Measurements from ENCODE around the gene TMEM143. TPM values are rescaled to one million over a fixed set of nuclear protein-coding genes. Genes with fewer than 3 reads are reported as not detected.
A peak's percentile ranks its signal among the peaks of the same experiment; 100 is the strongest.
"Not testable (repeated sequence)": the region's sequence is repeated elsewhere in the genome, so short reads cannot be mapped to it uniquely, and the experiment has no call there.

The TMEM143 gene
- total and polyA plus RNA-seq, 2 donors (not counting 3 experiments of a cell fraction or from before 2014, with no cell fraction given), result 5.4 to 7.3 TPM

GRCh38 chr19:48318286-48318987 lies 45.3 kb downstream of the TMEM143 start:
- no peak overlapping the region for H2AFZ ChIP-seq (ENCODE audit: low read depth, low read length)
- H3K9me1 ChIP-seq (replicated peaks; ENCODE audit: control insufficient read depth, extremely low read depth, insufficient read depth, low read length), result no peaks in the 10 kb centered on the region
- no peaks in the 10 kb centered on the region for H3K27me3 ChIP-seq (ENCODE audit: control insufficient read depth in 2 of 2, insufficient read depth in 2 of 2, low read length in 2 of 2)

GRCh38 chr19:48317708-48317960 lies 46.1 kb downstream of the TMEM143 start:
- DNase-seq (ENCODE audit: low read depth, low spot score); H3K79me2 ChIP-seq (ENCODE audit: control insufficient read depth, insufficient read depth, low read length); H3K36me3 ChIP-seq (ENCODE audit: control insufficient read depth in 2 of 2, extremely low read depth in 1 of 2, insufficient read depth in 2 of 2, low read length in 2 of 2); H3K4me3 ChIP-seq (replicated peaks in 1 of 3; ENCODE audit: insufficient read depth in 1 of 3, low read depth in 1 of 3, low read length in 3 of 3); H3K9ac ChIP-seq (replicated peaks; ENCODE audit: extremely low read depth, insufficient read depth, low read length); H3K9me1 ChIP-seq (replicated peaks; ENCODE audit: control insufficient read depth, extremely low read depth, insufficient read depth, low read length); BruUV-seq (replicated peaks); FAIRE-seq; H3K9me3 ChIP-seq (replicated peaks; ENCODE audit: control insufficient read depth, insufficient read depth, low read length); H4K20me1 ChIP-seq (replicated peaks; ENCODE audit: control insufficient read depth, extremely low read depth, insufficient read depth, low read length); H3K4me2 ChIP-seq (ENCODE audit: insufficient read depth, low read length); H2AFZ ChIP-seq (ENCODE audit: low read depth, low read length); intact Hi-C loops (cut with micrococcal nuclease); dilution Hi-C loops (cut with MboI; ENCODE audit: extremely low pct_ligation_motif_present, low sequenced_read_pairs); H3K27me3 ChIP-seq (ENCODE audit: control insufficient read depth in 2 of 2, insufficient read depth in 2 of 2, low read length in 2 of 2): not testable (repeated sequence)
- POLR2A ChIA-PET, result interaction anchor here (1.2 to 1.4 kb wide), 2 partner anchors 15 to 16 kb away, joined by 3 to 6 read pairs; no protein-coding TSS in a partner anchor
- Histone ChIP-seq H3K27ac (ENCODE audit: insufficient read depth, low read depth, low read length) (peak overlapping the region; percentile 54), H3K4me1 (ENCODE audit: control insufficient read depth, extremely low read depth, insufficient read depth, low read length) (peaks cover 15% of the 10 kb centered on the region)
- CTCF ChIA-PET, result interaction anchor here (1.1 to 12.8 kb wide), 4 partner anchors 18 to 188 kb away, joined by 3 to 486 read pairs (median 9); partner anchors contain the start of gene KDELR1

More at GRCh38 chr19:48318286-48318987, 45.3 kb downstream of the TMEM143 start:
- DNase-seq (ENCODE audit: low read depth, low spot score), result no peak
- H3K4me2 ChIP-seq (ENCODE audit: insufficient read depth, low read length), result no peak overlapping the region
- no peak overlapping the region for H3K9ac ChIP-seq (replicated peaks; ENCODE audit: extremely low read depth, insufficient read depth, low read length)
- BruUV-seq (replicated peaks), result no TSS peak
- intact Hi-C loops (cut with micrococcal nuclease) (no loop called here), dilution Hi-C loops (cut with MboI; ENCODE audit: extremely low pct_ligation_motif_present, low sequenced_read_pairs) (no loop called here)
- no peaks in the 10 kb centered on the region for H3K9me3 ChIP-seq (replicated peaks; ENCODE audit: control insufficient read depth, insufficient read depth, low read length)
- no peak overlapping the region for H3K4me3 ChIP-seq (replicated peaks in 1 of 3; ENCODE audit: insufficient read depth in 1 of 3, low read depth in 1 of 3, low read length in 3 of 3)
- ChIA-PET POLR2A (interaction anchor here (1.2 kb wide), 1 partner anchor 14 kb away, joined by 3 read pairs; no protein-coding TSS in a partner anchor), CTCF (interaction anchor here (1.0 to 12.8 kb wide), 5 partner anchors 17 to 266 kb away, joined by 3 to 486 read pairs (median 6); partner anchors contain the start of gene KDELR1)
- H4K20me1 ChIP-seq (replicated peaks; ENCODE audit: control insufficient read depth, extremely low read depth, insufficient read depth, low read length), result no peaks in the 10 kb centered on the region
- TF ChIP-seq GATA2 (IDR thresholded peaks at IDR 0.05; ENCODE audit: insufficient read depth, insufficient read length, low read depth, low read length), result no peak
- no peak for TF ChIP-seq MAX (IDR thresholded peaks at IDR 0.05; ENCODE audit: insufficient read depth, insufficient read length)
- TF ChIP-seq POLR2A (IDR thresholded peaks at IDR 0.05; ENCODE audit: low read depth, low read length), result no peak
- no peak for TF ChIP-seq POLR2AphosphoS5 (IDR thresholded peaks at IDR 0.05; ENCODE audit: insufficient read depth, low read depth, low read length)
- TF ChIP-seq CTCF (IDR thresholded peaks at IDR 0.05; ENCODE audit: extremely low read depth in 1 of 2, insufficient read depth in 1 of 2, low read depth in 1 of 2, low read length in 2 of 2), result no peak
- no peak for TF ChIP-seq FOS (IDR thresholded peaks at IDR 0.05; ENCODE audit: borderline replicate concordance, insufficient read depth, low read length)
- TF ChIP-seq EZH2 (IDR thresholded peaks at IDR 0.05; ENCODE audit: borderline replicate concordance, low read depth, low read length, severe bottlenecking), result no peak
- no peak for TF ChIP-seq JUN (IDR thresholded peaks at IDR 0.05; ENCODE audit: borderline replicate concordance, insufficient read depth, insufficient read length, low read depth)
- TF ChIP-seq MYC (IDR thresholded peaks at IDR 0.05; ENCODE audit: low read depth, low read length), result no peak
- H3K4me1 ChIP-seq (ENCODE audit: control insufficient read depth, extremely low read depth, insufficient read depth, low read length), result peaks cover 19% of the 10 kb centered on the region
- H3K79me2 ChIP-seq (ENCODE audit: control insufficient read depth, insufficient read depth, low read length), result no peaks in the 10 kb centered on the region
- FAIRE-seq, result no peak
- H3K27ac ChIP-seq (ENCODE audit: insufficient read depth, low read depth, low read length), result no peak overlapping the region
- no peaks in the 10 kb centered on the region for H3K36me3 ChIP-seq (ENCODE audit: control insufficient read depth in 2 of 2, extremely low read depth in 1 of 2, insufficient read depth in 2 of 2, low read length in 2 of 2)
